Measurements from ENCODE around the gene TMEM114. TPM values are rescaled to one million over a fixed set of nuclear protein-coding genes. Genes with fewer than 3 reads are reported as not detected.

The TMEM114 gene
- polyA plus RNA-seq, 1 donor from 2014 or later, result 0.62 TPM

- no peak overlapping the region for H3K4me3 ChIP-seq (ENCODE audit: low read length)
- no peaks in the 10 kb centered on the region for H3K9me2 ChIP-seq (ENCODE audit: insufficient read depth, low read length)
- H3K27ac ChIP-seq (ENCODE audit: low read length), result no peak overlapping the region
- no peak overlapping the region for H3K4me2 ChIP-seq (ENCODE audit: low read length)
- no peaks in the 10 kb centered on the region for H3K9me3 ChIP-seq (ENCODE audit: low read length)
- no peaks in the 10 kb centered on the region for H3F3A ChIP-seq (ENCODE audit: insufficient read depth, low read length, poor library complexity, severe bottlenecking)
- H4K20me1 ChIP-seq (ENCODE audit: insufficient read depth), result no peaks in the 10 kb centered on the region
- no peaks in the 10 kb centered on the region for H3K79me2 ChIP-seq (replicated peaks; ENCODE audit: insufficient read depth, low read length)
- TF ChIP-seq RAD21 (conservative IDR thresholded peaks at IDR 0.05), result peak; percentile 99
- no peak for TF ChIP-seq EP300 (conservative IDR thresholded peaks at IDR 0.05; ENCODE audit: poor library complexity, severe bottlenecking)
- TF ChIP-seq TAF1 (IDR thresholded peaks at IDR 0.05; ENCODE audit: low read depth), result no peak
- TF ChIP-seq POLR2AphosphoS5 (IDR thresholded peaks at IDR 0.05), result no peak
- TF ChIP-seq EZH2 (IDR thresholded peaks at IDR 0.05; ENCODE audit: borderline replicate concordance, insufficient read depth, low read length, poor library complexity, severe bottlenecking), result no peak
- TF ChIP-seq CTCF (IDR thresholded peaks at IDR 0.05; ENCODE audit: poor library complexity, severe bottlenecking), result peak; percentile 99
- peak; percentile 52 for TF ChIP-seq MXI1 (conservative IDR thresholded peaks at IDR 0.05; ENCODE audit: poor library complexity, severe bottlenecking)
- no peak for TF ChIP-seq REST (IDR thresholded peaks at IDR 0.05; ENCODE audit: borderline replicate concordance)
- peak; percentile 98 for TF ChIP-seq SMC3 (conservative IDR thresholded peaks at IDR 0.05; ENCODE audit: poor library complexity)
- H3K9ac ChIP-seq (ENCODE audit: low read length), result no peak overlapping the region
- H3K27me3 ChIP-seq (ENCODE audit: insufficient read depth, low read depth, low read length), result no peaks in the 10 kb centered on the region
- no peaks in the 10 kb centered on the region for H3K36me3 ChIP-seq (ENCODE audit: insufficient read depth, low read length)
- no peak overlapping the region for H2AFZ ChIP-seq (ENCODE audit: low read depth, low read length)
These were observed 22.7 kb downstream of the TMEM114 start for GRCh38 chr16:8567355-8568230.

GRCh38 chr16:8565498-8565897 is 24.8 kb downstream of the TMEM114 start:
- H3K9ac ChIP-seq (ENCODE audit: low read length), result no peak overlapping the region
- H3K4me3 ChIP-seq (ENCODE audit: low read length), result no peak overlapping the region
- no peaks in the 10 kb centered on the region for H3F3A ChIP-seq (ENCODE audit: insufficient read depth, low read length, poor library complexity, severe bottlenecking)
- no peak overlapping the region for H2AFZ ChIP-seq (ENCODE audit: low read depth, low read length)
- H4K20me1 ChIP-seq (ENCODE audit: insufficient read depth), result no peaks in the 10 kb centered on the region
- H3K27ac ChIP-seq (ENCODE audit: low read length), result no peak overlapping the region
- no peaks in the 10 kb centered on the region for H3K36me3 ChIP-seq (ENCODE audit: insufficient read depth, low read length)
- TF ChIP-seq CTCF (IDR thresholded peaks at IDR 0.05; ENCODE audit: poor library complexity, severe bottlenecking) (no peak), RAD21 (conservative IDR thresholded peaks at IDR 0.05) (no peak), SMC3 (conservative IDR thresholded peaks at IDR 0.05; ENCODE audit: poor library complexity) (no peak), EP300 (conservative IDR thresholded peaks at IDR 0.05; ENCODE audit: poor library complexity, severe bottlenecking) (no peak), TAF1 (IDR thresholded peaks at IDR 0.05; ENCODE audit: low read depth) (no peak), POLR2AphosphoS5 (IDR thresholded peaks at IDR 0.05) (no peak), MXI1 (conservative IDR thresholded peaks at IDR 0.05; ENCODE audit: poor library complexity, severe bottlenecking) (no peak), REST (IDR thresholded peaks at IDR 0.05; ENCODE audit: borderline replicate concordance) (no peak), EZH2 (IDR thresholded peaks at IDR 0.05; ENCODE audit: borderline replicate concordance, insufficient read depth, low read length, poor library complexity, severe bottlenecking) (no peak)
- no peaks in the 10 kb centered on the region for H3K27me3 ChIP-seq (ENCODE audit: insufficient read depth, low read depth, low read length)
- no peaks in the 10 kb centered on the region for H3K79me2 ChIP-seq (replicated peaks; ENCODE audit: insufficient read depth, low read length)
- H3K4me2 ChIP-seq (ENCODE audit: low read length), result no peak overlapping the region
- H3K9me3 ChIP-seq (ENCODE audit: low read length), result no peaks in the 10 kb centered on the region
- no peaks in the 10 kb centered on the region for H3K9me2 ChIP-seq (ENCODE audit: insufficient read depth, low read length)
